Muscle of leg (tissue), 11 donors: ENCODE data around the gene CD3G. TPM values are rescaled to one million over a fixed set of nuclear protein-coding genes. Genes with fewer than 3 reads are reported as not detected.

Source experiments
- DNase-seq: peaks from one replicate; pipeline ENCODE4 v3.0.0; 2013
- H3K27ac ChIP-seq: one replicate; pipeline ENCODE4 v1.5.1; 2013; ENCODE audit warnings: mild to moderate bottlenecking, low read length, control low read depth
- H3K27me3 ChIP-seq: one replicate; pipeline ENCODE4 v1.6.1; 2013; ENCODE audit warnings: low read length; ENCODE audit not compliant: control insufficient read depth, insufficient read depth
- H3K36me3 ChIP-seq: one replicate; pipeline ENCODE4 v1.6.1; 2013; ENCODE audit warnings: low read length; ENCODE audit not compliant: control insufficient read depth, insufficient read depth
- H3K4me1 ChIP-seq: one replicate; pipeline ENCODE4 v1.6.1; 2013; ENCODE audit warnings: low read length; ENCODE audit not compliant: control insufficient read depth, insufficient read depth
- H3K4me3 ChIP-seq: one replicate; pipeline ENCODE4 v1.5.1; 2013; ENCODE audit warnings: low read length, control low read depth
- H3K9me3 ChIP-seq: replicated peaks from 2 replicates; pipeline ENCODE4 v1.6.1; 2013; ENCODE audit warnings: low read depth, low read length; ENCODE audit not compliant: control insufficient read depth
- WGBS: methylation state at CpG from one replicate; pipeline ENCODE4 v1.1.5; 2013; ENCODE audit warnings: missing lambda C conversion rate; ENCODE audit not compliant: insufficient coverage; 5-methylcytosine and 5-hydroxymethylcytosine counted together
- polyA plus RNA-seq, 8 donors: library from polyadenylated mRNA; unstranded; fragments of 120-200 nt; gene quantifications; one replicate each; pipeline versions ENCODE4 v1.2.1 to v1.2.3, GENCODE V29; 2013; ENCODE audit warnings: inconsistent platforms in 1 of 8, low replicate concordance in 1 of 8; ENCODE audit not compliant: insufficient read length in 8 of 8, insufficient read depth in 1 of 8
- total RNA-seq: library from RNA; stranded (reverse); fragments of 120-200 nt; gene quantifications from one replicate; pipeline ENCODE4 v1.2.4, GENCODE V29; 2013

CD3G gene
- total and polyA plus RNA-seq, 9 donors = 0.04 to 0.37 (median 0.13) TPM; not detected in 1

DNA sequence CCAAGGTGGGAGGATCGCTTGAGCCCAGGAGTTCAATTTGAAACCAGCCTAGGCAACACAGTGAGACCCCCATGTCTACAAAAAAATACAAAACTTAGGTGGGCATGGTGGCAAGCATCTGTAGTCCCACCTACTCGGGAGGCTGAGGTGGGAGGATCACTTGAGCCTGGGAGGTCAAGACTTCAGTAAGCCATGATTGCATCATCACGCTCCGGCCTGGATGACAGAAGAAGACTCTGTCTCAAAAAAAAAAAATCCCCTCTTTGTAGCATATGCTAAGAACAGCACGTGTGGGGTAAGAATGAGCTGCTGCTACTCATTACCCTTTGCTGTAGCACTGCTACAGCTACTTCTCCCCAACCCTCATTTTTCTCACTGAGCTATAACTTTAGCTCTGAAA, 29.7 kb downstream of the CD3G start:
- Histone ChIP-seq H3K27me3 (no peaks in the 10 kb centered on the region), H3K9me3 (no peaks in the 10 kb centered on the region), H3K4me3 (no peak overlapping the region), H3K36me3 (peaks cover 73% of the 10 kb centered on the region), H3K4me1 (no peaks in the 10 kb centered on the region), H3K27ac (no peak overlapping the region)
- DNase-seq = no peak
- WGBS = 100% methylated on average over 2 of the region's 5 CpGs

DNA sequence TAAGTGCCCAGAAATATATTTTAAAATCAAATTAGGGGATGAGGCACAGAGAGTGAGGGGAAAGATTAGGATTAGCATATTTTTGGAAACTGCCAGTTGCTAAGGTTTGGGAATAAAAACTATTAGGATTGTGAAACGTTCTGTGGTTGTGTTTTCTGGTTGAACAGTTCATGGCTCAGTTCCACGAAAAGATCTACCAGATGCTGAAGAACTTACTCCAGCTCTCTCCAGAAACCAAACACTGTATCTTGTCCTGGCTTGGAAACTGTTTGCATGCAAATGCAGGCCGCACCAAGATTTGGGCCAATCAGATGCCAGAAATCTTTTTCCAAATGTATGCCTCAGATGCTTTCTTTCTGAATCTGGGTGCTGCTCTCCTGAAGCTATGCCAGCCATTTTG, 30.6 kb downstream of the CD3G start:
- H3K4me3 ChIP-seq = no peak overlapping the region
- no peak overlapping the region for H3K27ac ChIP-seq
- H3K27me3 ChIP-seq = no peaks in the 10 kb centered on the region
- DNase-seq = peak; percentile 43
- H3K36me3 ChIP-seq = peaks cover 73% of the 10 kb centered on the region
- no peaks in the 10 kb centered on the region for H3K9me3 ChIP-seq
- 68% methylated on average over 2 of the region's 3 CpGs for WGBS
- no peaks in the 10 kb centered on the region for H3K4me1 ChIP-seq

- DNase-seq = no peak
- H3K4me3 ChIP-seq = no peak overlapping the region
- no peaks in the 10 kb centered on the region for H3K9me3 ChIP-seq
- no peaks in the 10 kb centered on the region for H3K27me3 ChIP-seq
- peaks cover 72% of the 10 kb centered on the region for H3K36me3 ChIP-seq
- H3K27ac ChIP-seq = no peak overlapping the region
- H3K4me1 ChIP-seq = no peaks in the 10 kb centered on the region
These were observed 31.8 kb downstream of the CD3G start for GRCh38 chr11:118375978-118376377.

GRCh38 chr11:118379497-118379896, 35.4 kb downstream of the CD3G start:
- Histone ChIP-seq H3K4me3 (no peak overlapping the region), H3K4me1 (no peaks in the 10 kb centered on the region), H3K9me3 (no peaks in the 10 kb centered on the region), H3K36me3 (peaks cover 64% of the 10 kb centered on the region), H3K27me3 (no peaks in the 10 kb centered on the region), H3K27ac (no peak overlapping the region)
- DNase-seq = no peak
- 90% methylated on average over 3 of the region's 4 CpGs for WGBS

DNA sequence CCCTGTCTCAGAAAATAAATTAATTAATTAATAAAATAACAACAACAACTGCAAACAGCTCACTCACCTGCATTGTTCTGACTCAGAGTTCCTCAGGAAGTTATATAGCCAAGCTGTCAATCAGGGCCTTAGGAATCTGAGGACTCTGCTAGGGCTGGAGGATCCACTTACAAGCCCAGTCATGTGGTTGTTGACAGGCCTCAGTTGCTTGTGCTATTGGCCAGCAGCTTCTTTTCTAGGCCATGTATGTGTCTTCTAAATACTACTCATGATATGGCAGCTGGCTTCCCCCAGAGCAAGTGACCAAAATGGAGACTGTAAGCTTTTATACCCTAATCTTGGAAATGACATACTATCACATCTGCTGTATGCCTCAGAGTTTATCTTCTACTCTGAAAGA, 36.4 kb downstream of the CD3G start:
- peaks cover 63% of the 10 kb centered on the region for H3K36me3 ChIP-seq
- H3K27me3 ChIP-seq = no peaks in the 10 kb centered on the region
- no peaks in the 10 kb centered on the region for H3K4me1 ChIP-seq
- H3K4me3 ChIP-seq = no peak overlapping the region
- DNase-seq = peak; percentile 12
- H3K9me3 ChIP-seq = no peaks in the 10 kb centered on the region
- no peak overlapping the region for H3K27ac ChIP-seq

GRCh38 chr11:118382954-118383353, 38.8 kb downstream of the CD3G start:
- no peak overlapping the region for H3K27ac ChIP-seq
- no peaks in the 10 kb centered on the region for H3K27me3 ChIP-seq
- DNase-seq = no peak
- H3K36me3 ChIP-seq = peaks cover 65% of the 10 kb centered on the region
- H3K4me3 ChIP-seq = no peak overlapping the region
- H3K9me3 ChIP-seq = no peaks in the 10 kb centered on the region
- 100% methylated on average over 1 of the region's 3 CpGs for WGBS
- no peaks in the 10 kb centered on the region for H3K4me1 ChIP-seq

DNA sequence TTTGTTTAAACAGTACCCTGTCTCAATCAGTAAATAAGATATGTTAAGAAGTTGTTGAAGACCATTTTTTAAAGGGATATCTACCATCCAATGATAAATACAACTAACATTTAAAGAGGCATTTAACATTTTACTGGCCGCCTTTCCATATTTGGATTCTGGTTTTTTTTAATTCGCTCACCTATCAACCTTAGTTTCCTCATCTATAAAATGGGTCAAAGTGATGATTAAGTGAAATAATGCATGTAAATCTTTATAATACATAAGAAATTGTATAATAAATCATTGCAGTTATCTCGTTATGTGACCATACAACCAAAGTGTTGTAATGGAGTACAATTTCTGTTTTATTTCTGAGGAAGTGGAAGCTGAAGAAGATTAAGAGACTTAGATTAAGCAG, 39.5 kb downstream of the CD3G start:
- no peak for DNase-seq
- Histone ChIP-seq H3K27me3 (no peaks in the 10 kb centered on the region), H3K36me3 (peaks cover 67% of the 10 kb centered on the region), H3K27ac (no peak overlapping the region), H3K4me3 (no peak overlapping the region), H3K4me1 (no peaks in the 10 kb centered on the region), H3K9me3 (no peaks in the 10 kb centered on the region)
- WGBS = no CpG with 5 or more reads among the region's 3 CpGs

DNA sequence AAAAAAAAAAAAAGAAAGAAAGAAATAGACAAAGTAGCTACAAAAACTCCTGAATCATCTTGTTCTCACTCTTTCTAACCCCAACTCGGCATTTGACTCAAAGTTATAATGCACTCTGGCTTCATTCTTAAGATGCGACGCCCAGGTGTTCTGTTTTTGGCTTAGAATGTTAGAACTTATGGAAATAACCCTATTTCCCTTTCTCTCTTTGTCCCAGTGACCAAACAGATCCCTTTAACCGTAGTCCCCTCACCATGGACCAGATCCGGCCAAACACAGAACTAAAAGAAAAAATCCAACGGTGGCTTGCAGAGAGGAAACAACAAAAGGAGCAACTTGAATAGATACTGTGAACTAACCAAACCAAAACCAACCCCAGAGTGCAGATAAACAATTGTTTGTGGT, 52.0 kb downstream of the CD3G start:
- H3K4me3 ChIP-seq = no peak overlapping the region
- whole genome bisulfite sequencing = no CpG with 5 or more reads among the region's 6 CpGs
- H3K27me3 ChIP-seq = no peaks in the 10 kb centered on the region
- H3K4me1 ChIP-seq = peaks cover 4% of the 10 kb centered on the region
- no peak overlapping the region for H3K27ac ChIP-seq
- peaks cover 50% of the 10 kb centered on the region for H3K36me3 ChIP-seq
- DNase-seq = no peak
- H3K9me3 ChIP-seq = no peaks in the 10 kb centered on the region

- no peak for DNase-seq
- Histone ChIP-seq H3K27me3 (no peaks in the 10 kb centered on the region), H3K4me3 (no peak overlapping the region), H3K4me1 (peaks cover 4% of the 10 kb centered on the region), H3K36me3 (peaks cover 44% of the 10 kb centered on the region), H3K27ac (no peak overlapping the region), H3K9me3 (no peaks in the 10 kb centered on the region)
These were observed 53.3 kb downstream of the CD3G start for GRCh38 chr11:118397448-118397847.

DNA sequence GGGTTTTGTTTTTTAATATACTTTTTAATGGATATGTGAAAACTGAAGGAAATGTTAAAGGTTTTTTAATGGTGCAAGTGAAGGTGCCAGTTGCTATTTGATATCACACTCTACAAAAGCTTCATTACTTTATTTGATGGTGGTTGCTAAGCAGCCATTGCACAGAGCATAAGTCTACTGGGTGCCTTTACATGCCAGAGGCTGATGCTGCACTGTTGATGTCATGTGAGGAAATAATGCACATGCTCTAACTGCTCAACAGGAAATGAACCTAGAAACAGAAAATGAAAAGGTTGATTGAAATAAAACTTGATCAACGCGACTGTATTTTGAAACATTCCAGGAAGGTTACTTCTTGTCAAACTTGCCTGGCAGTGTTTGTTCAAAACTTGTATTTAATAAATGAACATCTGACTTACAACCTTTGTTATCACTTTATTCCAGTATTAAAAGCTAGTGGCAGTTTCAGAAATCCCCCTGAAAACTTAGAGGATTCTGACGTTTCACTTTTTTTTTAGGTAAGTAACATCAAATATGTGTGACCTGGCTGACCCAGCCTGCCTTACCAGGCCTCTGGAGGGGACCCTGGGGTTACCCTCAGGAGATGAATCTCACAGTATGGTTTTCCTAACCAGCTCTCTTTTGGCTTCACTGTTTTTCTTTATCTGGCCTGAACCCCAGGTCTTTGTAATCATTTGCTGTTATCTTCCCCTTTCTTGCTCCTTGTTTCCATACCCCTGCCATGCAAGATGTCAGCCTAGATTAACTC, 54.8 kb downstream of the CD3G start:
- H3K4me3 ChIP-seq = no peak overlapping the region
- no peak for DNase-seq
- no peaks in the 10 kb centered on the region for H3K9me3 ChIP-seq
- peaks cover 28% of the 10 kb centered on the region for H3K36me3 ChIP-seq
- WGBS = no CpG with 5 or more reads among the region's 3 CpGs
- H3K27me3 ChIP-seq = no peaks in the 10 kb centered on the region
- H3K4me1 ChIP-seq = peaks cover 14% of the 10 kb centered on the region
- H3K27ac ChIP-seq = no peak overlapping the region
